ENCODE results near the gene FANCM.
A peak's percentile ranks its signal among the peaks of the same experiment; 100 is the strongest.

FANCM gene

DNA sequence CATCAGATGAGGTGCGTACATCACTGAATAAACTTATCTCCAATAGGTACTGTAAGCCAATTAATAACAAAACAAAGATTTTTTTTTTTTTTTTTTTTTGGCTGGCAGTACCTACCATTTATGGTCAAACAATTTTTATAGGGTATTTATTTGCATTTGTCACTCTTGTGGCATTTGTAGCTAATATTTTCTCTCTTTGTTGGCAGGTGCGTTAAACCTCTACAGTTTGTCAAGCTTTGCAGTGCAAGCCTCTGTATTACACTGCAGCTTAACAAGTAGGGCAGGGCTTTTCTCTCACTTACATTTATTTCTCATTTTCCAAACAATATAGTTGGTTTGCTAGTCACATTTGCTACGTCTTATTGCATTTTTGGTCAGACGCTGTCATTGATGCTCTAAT is 39.5 kb upstream of the FANCM start:
- TF ChIP-seq, protein P1, sequence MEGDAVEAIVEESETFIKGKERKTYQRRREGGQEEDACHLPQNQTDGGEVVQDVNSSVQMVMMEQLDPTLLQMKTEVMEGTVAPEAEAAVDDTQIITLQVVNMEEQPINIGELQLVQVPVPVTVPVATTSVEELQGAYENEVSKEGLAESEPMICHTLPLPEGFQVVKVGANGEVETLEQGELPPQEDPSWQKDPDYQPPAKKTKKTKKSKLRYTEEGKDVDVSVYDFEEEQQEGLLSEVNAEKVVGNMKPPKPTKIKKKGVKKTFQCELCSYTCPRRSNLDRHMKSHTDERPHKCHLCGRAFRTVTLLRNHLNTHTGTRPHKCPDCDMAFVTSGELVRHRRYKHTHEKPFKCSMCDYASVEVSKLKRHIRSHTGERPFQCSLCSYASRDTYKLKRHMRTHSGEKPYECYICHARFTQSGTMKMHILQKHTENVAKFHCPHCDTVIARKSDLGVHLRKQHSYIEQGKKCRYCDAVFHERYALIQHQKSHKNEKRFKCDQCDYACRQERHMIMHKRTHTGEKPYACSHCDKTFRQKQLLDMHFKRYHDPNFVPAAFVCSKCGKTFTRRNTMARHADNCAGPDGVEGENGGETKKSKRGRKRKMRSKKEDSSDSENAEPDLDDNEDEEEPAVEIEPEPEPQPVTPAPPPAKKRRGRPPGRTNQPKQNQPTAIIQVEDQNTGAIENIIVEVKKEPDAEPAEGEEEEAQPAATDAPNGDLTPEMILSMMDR (IDR thresholded peaks at IDR 0.05; ENCODE audit: unreplicated experiment in 3 of 3), result no peak
- no peaks in the 10 kb centered on the region for H3K27me3 Mint-ChIP-seq (ENCODE audit: low read depth)
- no peak overlapping the region for H3K4me3 Mint-ChIP-seq
- no peaks in the 10 kb centered on the region for H3K9me3 Mint-ChIP-seq
- no peaks in the 10 kb centered on the region for H3K4me1 Mint-ChIP-seq
- no peak overlapping the region for H3K27ac Mint-ChIP-seq
- H3K36me3 Mint-ChIP-seq (ENCODE audit: low read depth), result peaks cover 82% of the 10 kb centered on the region

DNA sequence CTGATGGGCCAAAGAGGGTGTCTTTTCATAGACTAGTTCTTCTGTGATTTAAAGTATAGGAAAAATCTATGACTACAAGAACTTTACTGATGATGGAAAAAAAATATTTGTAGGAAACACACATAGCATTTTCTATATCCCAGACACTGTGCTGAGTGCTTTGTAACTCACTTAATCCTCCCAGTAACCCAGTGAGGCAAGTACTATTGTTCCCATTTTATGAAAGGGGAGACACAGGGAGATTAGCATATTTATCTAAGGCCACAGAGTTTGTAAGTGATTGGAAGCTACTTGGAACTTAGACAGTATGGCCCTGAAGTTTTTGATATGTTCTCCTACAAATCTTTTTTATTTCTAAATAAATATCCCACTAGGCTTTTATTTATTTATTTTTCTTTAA is 31.9 kb upstream of the FANCM start:
- H3K36me3 Mint-ChIP-seq (ENCODE audit: low read depth), result peaks cover 69% of the 10 kb centered on the region
- no peaks in the 10 kb centered on the region for H3K4me1 Mint-ChIP-seq
- no peak overlapping the region for H3K4me3 Mint-ChIP-seq
- H3K27ac Mint-ChIP-seq, result peak overlapping the region in 1 of 3 experiments; percentile 30
- H3K9me3 Mint-ChIP-seq, result no peaks in the 10 kb centered on the region
- H3K27me3 Mint-ChIP-seq (ENCODE audit: low read depth), result no peaks in the 10 kb centered on the region
- TF ChIP-seq, protein P1 (IDR thresholded peaks at IDR 0.05; ENCODE audit: unreplicated experiment in 3 of 3), result no peak

DNA sequence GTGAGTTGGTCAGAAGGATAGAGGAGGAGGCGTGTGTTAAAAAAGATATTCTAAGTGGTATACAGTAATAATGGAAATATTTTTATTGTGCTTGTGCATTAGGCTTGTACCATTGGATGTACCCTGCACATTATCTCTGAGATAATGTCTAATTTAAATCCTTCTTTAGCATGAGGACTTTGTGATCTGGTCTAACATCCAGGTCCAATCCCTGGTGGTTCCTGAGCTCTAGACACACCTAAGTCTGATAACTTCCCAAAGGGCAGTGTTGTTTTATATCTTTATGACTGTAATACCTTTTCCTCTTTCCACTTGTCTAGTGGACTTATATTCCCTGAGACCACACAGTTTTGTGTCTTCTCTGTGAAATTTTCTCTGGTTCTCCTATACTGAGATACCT is 31.2 kb upstream of the FANCM start:
- TF ChIP-seq, protein P1 (IDR thresholded peaks at IDR 0.05; ENCODE audit: unreplicated experiment in 3 of 3), result no peak
- Mint-ChIP-seq H3K27ac (no peak overlapping the region), H3K4me1 (no peaks in the 10 kb centered on the region), H3K4me3 (no peak overlapping the region), H3K9me3 (no peaks in the 10 kb centered on the region), H3K36me3 (ENCODE audit: low read depth) (peaks cover 65% of the 10 kb centered on the region), H3K27me3 (ENCODE audit: low read depth) (no peaks in the 10 kb centered on the region)

GRCh38 chr14:45112896-45113781 is 22.6 kb upstream of the FANCM start:
- H3K27ac Mint-ChIP-seq, result peak overlapping the region in 1 of 3 experiments; percentile 18
- no peaks in the 10 kb centered on the region for H3K4me1 Mint-ChIP-seq
- no peaks in the 10 kb centered on the region for H3K9me3 Mint-ChIP-seq
- no peak overlapping the region for H3K4me3 Mint-ChIP-seq
- TF ChIP-seq, protein P1 (IDR thresholded peaks at IDR 0.05; ENCODE audit: unreplicated experiment in 3 of 3), result no peak
- no peaks in the 10 kb centered on the region for H3K27me3 Mint-ChIP-seq (ENCODE audit: low read depth)
- H3K36me3 Mint-ChIP-seq (ENCODE audit: low read depth), result peaks cover 64% of the 10 kb centered on the region

DNA sequence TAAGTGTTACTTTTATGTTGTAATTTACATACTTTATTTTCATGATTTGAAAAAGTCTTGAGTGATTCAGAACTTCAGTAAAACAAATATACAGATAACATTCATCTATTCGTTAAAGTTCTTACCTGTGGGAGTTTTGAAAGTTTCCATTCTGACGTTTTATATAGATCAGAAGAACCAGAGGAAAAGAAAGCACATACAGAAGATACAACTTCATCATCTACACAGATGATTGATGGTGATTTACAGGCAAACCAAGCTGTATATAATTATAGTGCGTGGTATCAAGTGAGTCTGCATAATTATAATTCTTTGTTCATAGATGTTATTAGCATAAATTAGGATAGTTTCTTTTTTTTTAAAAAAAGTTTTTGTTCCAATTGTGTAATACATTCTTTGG is 21.4 kb upstream of the FANCM start:
- Mint-ChIP-seq H3K27ac (no peak overlapping the region), H3K9me3 (no peaks in the 10 kb centered on the region), H3K4me1 (no peaks in the 10 kb centered on the region), H3K36me3 (ENCODE audit: low read depth) (peaks cover 69% of the 10 kb centered on the region), H3K27me3 (ENCODE audit: low read depth) (no peaks in the 10 kb centered on the region), H3K4me3 (no peak overlapping the region)
- TF ChIP-seq, protein P1 (IDR thresholded peaks at IDR 0.05; ENCODE audit: unreplicated experiment in 3 of 3), result no peak

DNA sequence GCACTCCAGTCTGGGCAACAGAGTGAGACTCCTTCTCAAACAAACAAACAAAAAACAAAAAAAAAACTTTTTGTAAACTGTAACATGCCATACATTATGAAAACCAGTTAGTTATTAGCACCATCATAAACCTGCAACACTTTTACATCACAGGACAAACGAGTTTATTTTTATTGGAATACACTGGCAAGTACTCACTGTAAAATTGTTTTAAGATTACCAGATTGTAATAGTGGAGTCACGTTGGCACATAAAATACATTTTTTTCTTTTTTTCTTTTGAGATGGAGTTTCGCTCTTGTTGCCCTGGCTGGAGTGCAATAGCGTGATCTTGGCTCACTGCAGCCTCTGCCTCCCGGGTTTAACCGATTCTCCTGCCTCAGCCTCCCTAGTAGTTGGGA is 17.1 kb upstream of the FANCM start:
- TF ChIP-seq, protein P1 (IDR thresholded peaks at IDR 0.05; ENCODE audit: unreplicated experiment in 3 of 3), result no peak
- Mint-ChIP-seq H3K4me3 (no peak overlapping the region), H3K27me3 (ENCODE audit: low read depth) (no peaks in the 10 kb centered on the region), H3K4me1 (no peaks in the 10 kb centered on the region), H3K27ac (no peak overlapping the region), H3K9me3 (no peaks in the 10 kb centered on the region), H3K36me3 (ENCODE audit: low read depth) (peaks cover 77% of the 10 kb centered on the region)

Data from nephron (organoid).